Glutamatergic neuron (in vitro differentiated cells): ENCODE measurements around the gene AFF3. TPM values are rescaled to one million over a fixed set of nuclear protein-coding genes. Genes with fewer than 3 reads are reported as not detected.

ENCODE experiments used
- DNase-seq: peaks from one replicate; pipeline ENCODE4 v3.0.0; 2022
- H3K27ac Mint-ChIP-seq: one replicate; pipeline ENCODE4 v1.8.0; 2020; ENCODE audit warnings: mild to moderate bottlenecking, mixed read lengths, inconsistent platforms; ENCODE audit not compliant: unreplicated experiment
- H3K27me3 Mint-ChIP-seq: one replicate; pipeline ENCODE4 v1.8.0; 2020; ENCODE audit warnings: mild to moderate bottlenecking, moderate library complexity, mixed read lengths, inconsistent platforms; ENCODE audit not compliant: unreplicated experiment
- H3K36me3 Mint-ChIP-seq: one replicate; pipeline ENCODE4 v1.8.0; 2020; ENCODE audit warnings: mild to moderate bottlenecking, mixed read lengths, inconsistent platforms; ENCODE audit not compliant: unreplicated experiment
- H3K4me1 Mint-ChIP-seq: one replicate; pipeline ENCODE4 v1.8.0; 2020; ENCODE audit warnings: mild to moderate bottlenecking, low read depth, mixed read lengths, inconsistent platforms; ENCODE audit not compliant: unreplicated experiment
- H3K4me3 Mint-ChIP-seq: one replicate; pipeline ENCODE4 v1.8.0; 2020; ENCODE audit warnings: mild to moderate bottlenecking, mixed read lengths, inconsistent platforms; ENCODE audit not compliant: unreplicated experiment
- H3K9me3 Mint-ChIP-seq: one replicate; pipeline ENCODE4 v1.8.0; 2020; ENCODE audit warnings: mild to moderate bottlenecking, moderate library complexity, mixed read lengths, inconsistent platforms; ENCODE audit not compliant: unreplicated experiment
- CTCF ChIP-seq: fragments of 200-600 bp; sonication (generic); IDR thresholded peaks from one replicate; pipeline ENCODE4 v1.5.0; 2021; ENCODE audit not compliant: partially characterized antibody, unreplicated experiment
- total RNA-seq: library from RNA; stranded (reverse); fragmentation: NEBNext Ultra II Directional; extraction: Animal tissue kit (Norgen Biotek cat#: 25700); gene quantifications from one replicate; pipeline ENCODE4 v1.2.1, GENCODE V29; 2021; ENCODE audit not compliant: unreplicated experiment

Gene AFF3
- total RNA-seq, 1 donor from 2014 or later = 125 TPM

DNA sequence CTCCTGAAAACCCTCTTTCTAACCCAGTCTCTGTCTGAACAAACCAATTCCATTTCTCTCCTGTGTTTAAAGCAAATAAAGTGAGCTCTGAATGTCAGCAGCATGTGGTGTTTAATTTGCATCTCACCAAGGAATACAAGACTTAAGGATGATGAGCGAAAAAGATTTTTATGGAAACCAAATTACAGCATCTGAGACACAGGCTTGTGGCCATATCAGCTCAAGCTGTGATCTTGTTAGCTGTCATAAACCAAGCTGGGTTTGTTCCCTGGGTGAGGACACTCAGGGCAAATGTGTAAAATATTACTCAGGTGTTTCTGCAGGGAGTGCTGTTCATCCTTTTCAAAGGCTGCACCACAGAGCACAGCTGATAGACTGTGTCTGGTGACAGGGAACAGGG lies 523.2 kb downstream of the AFF3 start:
- no peak for DNase-seq
- H3K4me1 Mint-ChIP-seq = peaks cover 36% of the 10 kb centered on the region
- H3K9me3 Mint-ChIP-seq = peaks cover 7% of the 10 kb centered on the region
- H3K27ac Mint-ChIP-seq = peak overlapping the region; percentile 33
- peaks cover 4% of the 10 kb centered on the region for H3K27me3 Mint-ChIP-seq
- H3K36me3 Mint-ChIP-seq = no peaks in the 10 kb centered on the region
- TF ChIP-seq CTCF = no peak
- H3K4me3 Mint-ChIP-seq = no peak overlapping the region

GRCh38 chr2:99618579-99619097 lies 523.8 kb downstream of the AFF3 start:
- no peak for DNase-seq
- H3K27ac Mint-ChIP-seq = no peak overlapping the region
- H3K9me3 Mint-ChIP-seq = peaks cover 9% of the 10 kb centered on the region
- peaks cover 4% of the 10 kb centered on the region for H3K27me3 Mint-ChIP-seq
- H3K4me1 Mint-ChIP-seq = peaks cover 40% of the 10 kb centered on the region
- H3K36me3 Mint-ChIP-seq = no peaks in the 10 kb centered on the region
- no peak overlapping the region for H3K4me3 Mint-ChIP-seq
- TF ChIP-seq CTCF = no peak

DNA sequence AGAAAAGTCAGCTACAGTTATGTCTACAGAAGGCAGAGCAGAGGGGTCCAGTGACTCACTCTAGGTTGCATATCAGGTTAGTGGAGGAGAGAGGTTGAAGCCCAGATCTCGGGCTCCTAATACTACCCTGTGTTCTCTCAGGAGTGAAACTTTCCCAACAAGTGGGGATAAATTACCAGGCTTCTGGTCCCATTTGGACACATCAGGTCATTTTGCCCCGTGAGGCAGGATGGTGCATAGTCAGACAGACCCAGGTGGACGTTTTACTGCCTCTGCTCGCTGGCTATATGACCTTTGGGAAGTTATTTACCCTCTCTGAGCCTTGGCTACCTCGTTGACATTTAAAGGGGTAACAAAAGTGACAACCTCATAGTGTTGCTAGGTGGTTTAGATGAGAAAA lies 524.6 kb downstream of the AFF3 start:
- TF ChIP-seq CTCF = no peak
- H3K27ac Mint-ChIP-seq = no peak overlapping the region
- H3K27me3 Mint-ChIP-seq = peaks cover 4% of the 10 kb centered on the region
- no peak overlapping the region for H3K4me3 Mint-ChIP-seq
- no peak for DNase-seq
- peaks cover 37% of the 10 kb centered on the region for H3K4me1 Mint-ChIP-seq
- peaks cover 7% of the 10 kb centered on the region for H3K9me3 Mint-ChIP-seq
- H3K36me3 Mint-ChIP-seq = no peaks in the 10 kb centered on the region

DNA sequence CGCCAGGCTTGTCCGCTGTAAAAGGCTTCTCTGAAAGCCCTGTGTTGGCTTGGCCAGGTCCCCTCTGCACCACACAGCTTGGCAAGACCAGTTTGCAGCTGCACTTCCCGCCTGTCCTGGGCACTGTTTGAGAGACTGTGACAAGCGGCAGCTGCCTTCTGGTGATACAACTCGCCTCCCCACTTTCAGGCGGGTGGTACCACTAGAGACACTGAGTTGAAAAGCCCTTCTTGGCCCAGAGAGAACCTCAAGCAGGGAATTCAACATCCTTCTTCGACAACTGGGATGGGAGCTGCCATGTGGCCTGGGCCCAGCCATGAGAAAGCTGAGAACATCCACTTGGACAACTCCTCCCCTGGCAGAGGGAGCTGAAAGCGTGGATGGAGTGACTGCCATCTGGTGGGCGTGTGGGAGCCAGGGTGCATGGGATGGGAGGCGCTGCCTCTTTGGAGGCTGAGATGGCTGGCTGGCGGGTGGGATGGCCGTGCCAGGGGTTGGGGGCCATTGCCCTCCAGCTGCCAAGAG lies 527.1 kb downstream of the AFF3 start:
- TF ChIP-seq CTCF = no peak
- peaks cover 28% of the 10 kb centered on the region for H3K4me1 Mint-ChIP-seq
- H3K27ac Mint-ChIP-seq = no peak overlapping the region
- H3K27me3 Mint-ChIP-seq = peaks cover 3% of the 10 kb centered on the region
- no peak overlapping the region for H3K4me3 Mint-ChIP-seq
- H3K36me3 Mint-ChIP-seq = no peaks in the 10 kb centered on the region
- no peak for DNase-seq
- H3K9me3 Mint-ChIP-seq = peaks cover 7% of the 10 kb centered on the region

DNA sequence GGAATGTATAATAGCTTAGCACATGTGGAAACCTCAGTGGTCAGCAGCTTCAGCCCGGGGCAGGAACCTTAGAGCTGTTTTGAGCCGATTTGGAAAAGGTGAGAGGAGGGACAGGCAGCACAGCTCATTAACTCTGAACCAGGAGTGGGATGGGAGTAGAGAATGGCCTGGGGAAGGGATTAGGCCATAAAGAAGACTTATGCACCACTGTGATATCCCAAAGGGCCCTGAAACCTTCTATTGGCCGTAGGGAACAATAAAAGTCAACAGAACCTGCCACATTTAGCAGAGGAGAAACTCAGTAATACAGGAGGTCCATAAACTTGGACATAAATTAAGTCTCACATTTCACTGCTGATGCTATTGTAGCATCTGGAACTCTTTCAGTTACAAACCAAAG lies 528.4 kb downstream of the AFF3 start:
- H3K4me1 Mint-ChIP-seq = peaks cover 26% of the 10 kb centered on the region
- H3K4me3 Mint-ChIP-seq = no peak overlapping the region
- H3K36me3 Mint-ChIP-seq = no peaks in the 10 kb centered on the region
- peak overlapping the region; percentile 44 for H3K27ac Mint-ChIP-seq
- peaks cover 7% of the 10 kb centered on the region for H3K27me3 Mint-ChIP-seq
- TF ChIP-seq CTCF = no peak
- DNase-seq = no peak
- peaks cover 7% of the 10 kb centered on the region for H3K9me3 Mint-ChIP-seq
